ENCODE measurements around the gene NEURL1B. TPM values are rescaled to one million over a fixed set of nuclear protein-coding genes. Genes with fewer than 3 reads are reported as not detected.

The NEURL1B gene
- total RNA-seq, 1 donor from 2014 or later: 9.8 TPM

GRCh38 chr5:172636279-172637050 lies 4.6 kb upstream of the NEURL1B start:
- no peak overlapping the region for H3K27ac Mint-ChIP-seq (ENCODE audit: unreplicated experiment)
- peaks cover 57% of the 10 kb centered on the region for H3K27me3 Mint-ChIP-seq (ENCODE audit: low read depth, unreplicated experiment)
- no peaks in the 10 kb centered on the region for H3K9me3 Mint-ChIP-seq (ENCODE audit: unreplicated experiment)
- H3K9ac ChIP-seq (ENCODE audit: low read length): no peak overlapping the region
- H3K4me2 ChIP-seq (ENCODE audit: low read length): no peak overlapping the region
- H4K20me1 ChIP-seq (ENCODE audit: insufficient read depth, low read length): no peaks in the 10 kb centered on the region
- peaks cover under 1% of the 10 kb centered on the region for H3K4me1 ChIP-seq (ENCODE audit: insufficient read depth, low read length)
- no peak overlapping the region for H2AFZ ChIP-seq (ENCODE audit: low read depth, low read length)
- no peak overlapping the region for H3K4me3 Mint-ChIP-seq (ENCODE audit: unreplicated experiment)
- TF ChIP-seq EZH2 (IDR thresholded peaks at IDR 0.05; ENCODE audit: insufficient read depth, low read length) (no peak), CTCF (IDR thresholded peaks at IDR 0.05; ENCODE audit: insufficient read depth, low read depth, low read length) (no peak)
- no peak overlapping the region for H3K4me3 ChIP-seq (ENCODE audit: insufficient read depth, low read depth, low read length)
- peaks cover 5% of the 10 kb centered on the region for H3K27me3 ChIP-seq (ENCODE audit: insufficient read depth, low read length)
- H3K36me3 ChIP-seq (ENCODE audit: insufficient read depth, low read length): no peaks in the 10 kb centered on the region
- H3K27ac ChIP-seq (ENCODE audit: low read depth, low read length): no peak overlapping the region
- no peaks in the 10 kb centered on the region for H3K4me1 Mint-ChIP-seq (ENCODE audit: low read depth, unreplicated experiment)
- no peaks in the 10 kb centered on the region for H3K79me2 ChIP-seq (ENCODE audit: insufficient read depth, low read length)
- no peak for FAIRE-seq
- no peak for DNase-seq (ENCODE audit: low read depth)
- no peaks in the 10 kb centered on the region for H3K36me3 Mint-ChIP-seq (ENCODE audit: low read depth, unreplicated experiment)
- H3K9me3 ChIP-seq (ENCODE audit: insufficient read depth, low read depth, low read length): no peaks in the 10 kb centered on the region

GRCh38 chr5:172637110-172637580 lies 3.9 kb upstream of the NEURL1B start:
- DNase-seq (ENCODE audit: low read depth): no peak

More at GRCh38 chr5:172637110-172637580, 3.9 kb upstream of the NEURL1B start:
- Histone ChIP-seq H3K36me3 (ENCODE audit: insufficient read depth, low read length) (no peaks in the 10 kb centered on the region), H4K20me1 (ENCODE audit: insufficient read depth, low read length) (no peaks in the 10 kb centered on the region), H3K4me2 (ENCODE audit: low read length) (no peak overlapping the region), H3K9ac (ENCODE audit: low read length) (no peak overlapping the region), H3K27ac (ENCODE audit: low read depth, low read length) (no peak overlapping the region), H3K4me3 (ENCODE audit: insufficient read depth, low read depth, low read length) (no peak overlapping the region), H3K9me3 (ENCODE audit: insufficient read depth, low read depth, low read length) (no peaks in the 10 kb centered on the region), H3K4me1 (ENCODE audit: insufficient read depth, low read length) (peaks cover 6% of the 10 kb centered on the region), H2AFZ (ENCODE audit: low read depth, low read length) (no peak overlapping the region), H3K79me2 (ENCODE audit: insufficient read depth, low read length) (no peaks in the 10 kb centered on the region), H3K27me3 (ENCODE audit: insufficient read depth, low read length) (peaks cover 3% of the 10 kb centered on the region)
- TF ChIP-seq CTCF (IDR thresholded peaks at IDR 0.05; ENCODE audit: insufficient read depth, low read depth, low read length): no peak
- no peak for TF ChIP-seq EZH2 (IDR thresholded peaks at IDR 0.05; ENCODE audit: insufficient read depth, low read length)
- H3K36me3 Mint-ChIP-seq (ENCODE audit: low read depth, unreplicated experiment): no peaks in the 10 kb centered on the region
- no peaks in the 10 kb centered on the region for H3K9me3 Mint-ChIP-seq (ENCODE audit: unreplicated experiment)
- peaks cover 56% of the 10 kb centered on the region for H3K27me3 Mint-ChIP-seq (ENCODE audit: low read depth, unreplicated experiment)
- H3K27ac Mint-ChIP-seq (ENCODE audit: unreplicated experiment): no peak overlapping the region
- no peaks in the 10 kb centered on the region for H3K4me1 Mint-ChIP-seq (ENCODE audit: low read depth, unreplicated experiment)
- H3K4me3 Mint-ChIP-seq (ENCODE audit: unreplicated experiment): no peak overlapping the region
- FAIRE-seq: no peak
